ENCODE measurements around the gene SURF1.
"Not testable (repeated sequence)": the region's sequence is repeated elsewhere in the genome, so short reads cannot be mapped to it uniquely, and the experiment has no call there.

The SURF1 gene

GRCh38 chr9:133320421-133320881 is 35.8 kb downstream of the SURF1 start:
- DNase-seq, result no peak

GRCh38 chr9:133317551-133317950 is 38.7 kb downstream of the SURF1 start:
- not testable (repeated sequence) for DNase-seq

- DNase-seq, result no peak
Measured at GRCh38 chr9:133315997-133316396, 40.3 kb downstream of the SURF1 start.

- DNase-seq, result no peak
Measured at GRCh38 chr9:133309608-133310007, 46.7 kb downstream of the SURF1 start.

GRCh38 chr9:133307301-133307700 is 49.0 kb downstream of the SURF1 start:
- no peak for DNase-seq

- DNase-seq, result no peak
Measured at GRCh38 chr9:133306242-133307204, 49.8 kb downstream of the SURF1 start.

- DNase-seq, result no peak
Measured at GRCh38 chr9:133305731-133306130, 50.6 kb downstream of the SURF1 start.

- no peak for DNase-seq
Measured at GRCh38 chr9:133304477-133305377, 51.6 kb downstream of the SURF1 start.

- DNase-seq, result no peak
Measured at GRCh38 chr9:133304158-133304470, 52.2 kb downstream of the SURF1 start.

GRCh38 chr9:133303266-133304157 is 52.8 kb downstream of the SURF1 start:
- DNase-seq, result no peak
